PC-3 (cell line): Measurements from ENCODE around the gene PFN2.

ENCODE experiments used
- EZH2phosphoT487 ChIP-seq: fragments of 300-600 bp; sonication (generic); IDR thresholded peaks from 2 replicates; pipeline ENCODE4 v1.6.1; 2018; ENCODE audit warnings: mild to moderate bottlenecking, antibody characterized with exemption, low read length, borderline replicate concordance
- TF ChIP-seq, protein P1 (sequence below): fragments of 300-600 bp; sonication (generic); conservative IDR thresholded peaks from 2 replicates; pipeline ENCODE4 v1.5.1; 2017; ENCODE audit warnings: antibody characterized with exemption, low read depth, mild to moderate bottlenecking, low read length

DNA sequence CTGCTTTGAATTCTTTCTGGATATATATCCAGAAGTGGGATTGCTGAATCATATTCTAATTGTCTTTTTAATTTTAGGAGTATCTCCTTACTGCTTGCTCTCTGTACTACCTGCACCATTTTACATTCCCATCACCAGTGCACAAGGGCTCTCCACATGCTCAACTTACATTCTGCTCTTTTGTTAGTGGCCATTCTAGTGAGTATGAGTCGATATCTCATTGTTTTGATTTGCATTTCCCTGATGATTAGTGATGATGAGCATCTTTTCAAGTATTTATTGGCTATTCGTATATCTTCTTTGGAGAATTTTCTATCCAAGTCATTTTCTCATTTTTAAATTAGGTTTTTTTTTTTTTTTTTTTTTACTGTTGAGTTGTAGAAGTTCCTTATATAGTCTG lies 29.5 kb downstream of the PFN2 start:
- no peak for TF ChIP-seq EZH2phosphoT487
- TF ChIP-seq, protein P1, sequence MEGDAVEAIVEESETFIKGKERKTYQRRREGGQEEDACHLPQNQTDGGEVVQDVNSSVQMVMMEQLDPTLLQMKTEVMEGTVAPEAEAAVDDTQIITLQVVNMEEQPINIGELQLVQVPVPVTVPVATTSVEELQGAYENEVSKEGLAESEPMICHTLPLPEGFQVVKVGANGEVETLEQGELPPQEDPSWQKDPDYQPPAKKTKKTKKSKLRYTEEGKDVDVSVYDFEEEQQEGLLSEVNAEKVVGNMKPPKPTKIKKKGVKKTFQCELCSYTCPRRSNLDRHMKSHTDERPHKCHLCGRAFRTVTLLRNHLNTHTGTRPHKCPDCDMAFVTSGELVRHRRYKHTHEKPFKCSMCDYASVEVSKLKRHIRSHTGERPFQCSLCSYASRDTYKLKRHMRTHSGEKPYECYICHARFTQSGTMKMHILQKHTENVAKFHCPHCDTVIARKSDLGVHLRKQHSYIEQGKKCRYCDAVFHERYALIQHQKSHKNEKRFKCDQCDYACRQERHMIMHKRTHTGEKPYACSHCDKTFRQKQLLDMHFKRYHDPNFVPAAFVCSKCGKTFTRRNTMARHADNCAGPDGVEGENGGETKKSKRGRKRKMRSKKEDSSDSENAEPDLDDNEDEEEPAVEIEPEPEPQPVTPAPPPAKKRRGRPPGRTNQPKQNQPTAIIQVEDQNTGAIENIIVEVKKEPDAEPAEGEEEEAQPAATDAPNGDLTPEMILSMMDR, result no peak
